ENCODE data around the gene PASK.

Gene PASK

GRCh38 chr2:241180495-241180894 is 31.2 kb upstream of the PASK start:
- DNase-seq (ENCODE audit: low spot score), result no peak

- no peak for DNase-seq (ENCODE audit: low spot score)
These were observed 30.6 kb upstream of the PASK start for GRCh38 chr2:241179899-241180298.

- no peak for DNase-seq (ENCODE audit: low spot score)
These were observed 29.7 kb upstream of the PASK start for GRCh38 chr2:241178961-241179360.

DNA sequence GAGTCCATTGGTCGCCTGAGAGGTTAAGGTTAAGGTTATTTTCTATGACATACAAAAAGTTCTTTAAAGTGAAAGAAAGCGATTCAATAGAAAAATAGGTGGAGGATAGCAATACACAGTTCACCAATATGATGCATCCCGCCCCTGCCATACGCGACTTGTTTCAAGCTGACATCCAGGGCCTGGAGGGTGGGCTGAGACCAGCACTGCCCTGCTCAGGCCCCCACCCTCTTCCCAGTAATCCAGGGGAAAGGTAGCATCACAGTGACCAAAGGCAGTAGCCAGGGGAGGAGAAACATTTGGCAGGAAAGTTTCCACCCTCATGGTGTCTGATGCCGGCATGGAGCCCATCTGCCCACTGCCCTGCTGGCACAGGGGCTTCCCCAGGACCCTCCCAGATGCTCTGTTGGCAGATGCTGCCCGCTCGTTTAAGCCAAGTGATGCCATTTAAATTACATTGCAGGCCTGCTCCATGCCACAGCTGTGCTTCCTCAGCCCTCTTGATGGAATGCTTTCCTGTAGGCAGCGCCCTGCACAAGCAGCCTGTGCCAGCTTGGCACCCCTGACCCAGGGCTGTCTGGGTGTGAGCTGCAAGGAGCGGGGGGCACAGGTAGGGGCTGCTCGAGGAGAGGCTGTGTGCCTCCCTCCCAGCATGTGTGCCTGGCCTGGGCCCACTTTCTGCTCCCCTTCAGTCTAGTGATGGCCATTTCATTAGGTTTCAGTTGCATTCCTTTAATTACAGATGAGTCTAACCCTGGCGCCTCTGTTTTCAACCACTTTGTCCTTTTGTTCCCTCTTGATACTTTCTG is 28.5 kb upstream of the PASK start:
- no peak for DNase-seq (ENCODE audit: low spot score)

- DNase-seq (ENCODE audit: low spot score), result no peak
These were observed 24.3 kb upstream of the PASK start for GRCh38 chr2:241173557-241173956.

GRCh38 chr2:241168366-241168765 is 19.1 kb upstream of the PASK start:
- no peak for DNase-seq (ENCODE audit: low spot score)

- no peak for DNase-seq (ENCODE audit: low spot score)
These were observed 14.4 kb upstream of the PASK start for GRCh38 chr2:241163601-241164118.

GRCh38 chr2:241161646-241162281 is 12.5 kb upstream of the PASK start:
- peak; percentile 67 for DNase-seq (ENCODE audit: low spot score)

GRCh38 chr2:241160318-241160717 is 11.0 kb upstream of the PASK start:
- DNase-seq (ENCODE audit: low spot score), result no peak

DNA sequence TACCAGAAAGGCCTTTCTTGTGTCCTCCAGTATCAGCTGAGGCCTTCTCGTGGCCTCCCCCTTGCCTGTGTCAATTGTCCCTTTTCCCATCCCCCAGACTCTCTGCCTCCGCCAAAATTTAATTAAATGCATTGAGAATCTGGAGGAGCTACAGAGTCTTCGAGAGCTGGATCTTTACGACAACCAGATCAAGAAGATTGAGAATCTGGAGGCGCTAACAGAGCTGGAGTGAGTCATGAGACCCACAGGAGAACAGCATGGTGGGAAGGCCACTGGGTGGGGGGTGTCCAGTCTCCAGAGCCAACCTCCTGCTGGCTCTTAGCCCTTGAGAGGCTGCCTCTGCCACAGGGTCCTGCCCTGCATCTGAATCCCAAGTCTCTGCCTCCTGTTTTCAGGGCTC is 9.8 kb upstream of the PASK start:
- DNase-seq (ENCODE audit: low spot score), result no peak

GRCh38 chr2:241158546-241158900 is 9.3 kb upstream of the PASK start:
- no peak for DNase-seq (ENCODE audit: low spot score)

GRCh38 chr2:241157841-241158545 is 8.7 kb upstream of the PASK start:
- DNase-seq (ENCODE audit: low spot score), result no peak

DNA sequence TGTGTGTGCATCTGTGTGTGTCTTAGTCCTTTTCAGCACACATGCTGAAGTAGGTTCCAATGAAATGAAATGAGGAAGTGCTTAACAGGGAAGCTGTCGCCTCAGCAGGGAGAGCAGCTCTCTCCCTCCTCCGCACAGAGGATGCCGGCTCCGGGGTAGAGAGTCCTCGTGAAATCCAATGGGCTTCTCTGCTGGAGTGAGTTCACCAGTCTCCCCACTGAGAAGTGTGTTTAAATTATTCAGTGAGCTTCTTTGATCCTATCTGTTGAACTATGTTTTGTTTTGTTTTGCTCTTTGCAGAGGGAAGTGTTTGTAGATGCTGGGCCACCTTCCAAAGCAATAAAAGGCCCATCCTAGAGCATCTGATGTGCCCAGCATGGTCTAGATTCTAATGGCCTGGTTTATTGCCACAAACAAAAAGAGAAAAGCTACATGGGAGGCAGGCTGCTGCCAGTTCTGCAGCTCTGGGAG is 7.7 kb upstream of the PASK start:
- peak; percentile 5 for DNase-seq (ENCODE audit: low spot score)

- no peak for DNase-seq (ENCODE audit: low spot score)
These were observed 6.7 kb upstream of the PASK start for GRCh38 chr2:241155936-241156335.

DNA sequence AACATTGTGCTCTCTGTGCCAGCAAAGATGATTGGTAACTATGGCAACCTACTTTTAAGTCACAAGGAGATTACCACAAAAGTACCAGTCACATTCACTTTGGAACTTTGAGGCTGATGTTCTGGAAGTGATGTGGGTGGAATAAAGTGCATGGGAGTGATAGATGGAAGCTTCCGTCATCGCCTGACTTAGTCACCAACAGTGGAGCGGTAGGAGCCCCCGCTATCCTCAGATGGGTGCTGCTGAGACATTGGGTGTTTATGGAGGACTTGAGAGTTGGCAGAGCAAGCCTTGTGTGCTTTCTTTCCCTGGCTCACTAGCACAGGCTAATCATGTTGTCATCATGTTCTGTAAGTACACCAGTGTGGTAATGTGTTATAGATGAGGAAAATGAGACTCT is 5.6 kb upstream of the PASK start:
- DNase-seq (ENCODE audit: low spot score), result no peak

- DNase-seq (ENCODE audit: low spot score), result no peak
These were observed 4.3 kb upstream of the PASK start for GRCh38 chr2:241153616-241154015.

DNA sequence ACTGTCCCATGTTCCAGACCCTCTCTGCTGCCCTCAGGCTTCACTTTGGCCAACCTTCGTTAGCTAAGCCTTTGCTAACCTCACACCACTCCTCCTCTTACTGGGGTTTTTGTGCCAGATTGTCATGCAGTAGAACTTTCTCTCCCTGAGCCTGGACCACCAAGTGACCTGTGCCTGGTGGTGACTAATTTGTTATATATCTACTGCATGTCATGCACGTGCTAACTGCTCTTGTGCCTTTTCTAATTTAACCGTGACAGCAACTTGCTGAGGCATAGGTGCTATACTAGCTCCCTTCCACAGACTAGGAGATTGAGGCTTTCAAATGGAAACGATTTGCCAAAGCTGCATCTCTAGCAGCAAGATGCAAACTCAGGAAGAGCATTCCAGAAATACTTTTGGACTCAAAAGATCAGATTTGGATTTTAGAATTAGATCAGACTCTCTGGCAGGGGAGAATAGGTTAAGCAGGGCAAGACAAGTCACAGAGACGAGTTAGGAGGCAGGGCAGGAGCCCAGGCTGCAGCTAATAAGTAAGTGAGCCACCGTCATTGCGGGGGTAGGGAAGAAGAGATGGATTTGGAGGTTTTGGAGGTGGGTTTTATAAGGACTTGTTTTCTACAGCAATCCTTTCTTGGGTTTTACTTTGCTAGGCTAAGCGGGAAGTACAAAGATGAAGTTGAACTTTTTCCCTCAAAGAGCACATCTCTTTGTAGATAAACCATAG is 2.8 kb upstream of the PASK start:
- DNase-seq (ENCODE audit: low spot score), result no peak

DNA sequence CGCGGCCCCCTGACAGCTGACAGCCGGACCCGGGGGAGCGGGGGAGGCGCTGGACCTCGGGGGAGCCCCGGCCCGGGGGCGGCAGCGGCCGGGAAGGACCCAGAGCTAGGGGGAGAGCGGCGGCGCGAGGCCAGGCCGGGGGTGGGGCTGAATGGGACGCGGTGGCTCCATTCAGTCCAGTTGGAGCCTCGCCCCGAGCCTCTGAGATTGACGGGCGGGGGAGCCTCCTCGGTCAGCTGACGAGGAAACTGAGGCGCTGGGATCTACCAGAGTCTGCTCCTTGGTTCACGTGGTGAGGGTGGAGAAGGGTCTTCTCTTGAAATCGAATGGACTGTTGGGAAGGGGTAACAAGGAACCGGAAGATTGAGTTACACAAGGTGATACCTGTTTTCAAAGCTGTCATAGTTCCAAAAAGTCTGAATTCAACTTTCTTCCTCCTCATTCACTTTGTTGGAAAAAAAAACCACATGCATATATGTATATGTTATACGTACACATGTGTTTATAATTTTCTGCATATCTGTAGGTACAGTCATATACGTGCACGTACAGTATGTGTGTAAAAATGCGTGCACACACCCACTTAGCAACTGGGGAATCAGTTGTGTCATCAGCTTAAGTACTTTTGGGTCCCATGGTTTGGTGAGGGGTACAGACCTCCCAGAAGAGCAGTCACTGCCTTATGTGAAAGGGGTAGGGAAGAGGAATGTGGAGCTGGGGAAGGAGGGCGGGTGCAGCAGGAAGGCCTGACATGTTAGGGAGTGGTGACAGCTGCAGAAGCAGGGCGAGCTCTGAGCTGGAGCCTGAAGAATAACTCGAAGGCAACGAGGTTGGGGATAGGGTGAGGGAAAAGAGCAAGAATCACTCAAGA is 1.6 kb upstream of the PASK start:
- DNase-seq (ENCODE audit: low spot score), result peak; percentile 25

DNA sequence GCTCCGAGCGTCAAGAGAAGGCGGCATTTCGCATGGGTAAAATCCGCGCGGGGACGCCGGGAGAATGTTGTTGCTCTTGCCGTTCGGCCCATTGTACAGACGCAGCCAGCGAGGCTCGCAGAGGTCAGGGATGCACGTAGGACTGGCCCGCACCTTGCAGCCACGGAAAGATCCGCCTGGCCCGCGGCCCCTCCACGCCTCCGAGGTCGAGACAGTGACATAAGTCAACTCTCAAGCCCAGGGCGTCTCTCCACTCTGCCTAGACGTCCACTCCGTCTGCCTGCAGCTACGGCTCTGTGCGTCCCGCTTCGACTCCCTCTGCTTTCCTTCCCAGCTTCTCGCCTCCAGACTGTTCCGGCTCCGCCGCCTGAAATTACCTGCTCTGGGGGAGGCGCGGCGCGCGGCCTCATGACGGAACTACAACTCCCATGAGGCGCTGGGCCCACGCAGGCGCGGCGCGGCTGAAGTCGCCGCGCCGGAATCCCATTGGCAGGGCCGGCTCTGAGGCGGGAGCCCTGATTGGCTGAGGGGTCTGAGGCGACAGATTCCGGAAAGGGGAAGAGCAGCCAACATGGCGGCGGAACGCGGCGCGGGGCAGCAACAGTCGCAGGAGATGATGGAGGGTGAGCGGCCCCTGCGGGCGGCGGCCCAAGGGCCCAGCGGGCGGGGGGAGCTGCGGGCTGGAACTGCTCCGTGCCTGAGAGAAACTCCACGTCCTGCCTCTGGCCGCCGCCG is 820 bp upstream of the PASK start, which contains the start of gene PPP1R7:
Gene PPP1R7 (plus strand): TSS at position 543 of the 735 bp plus-strand sequence. CDS start 29 bp downstream, at position 572.
- DNase-seq (ENCODE audit: low spot score), result peak; percentile 94

GRCh38 chr2:241149675-241149924 is 328 bp upstream of the PASK start:
- DNase-seq (ENCODE audit: low spot score), result no peak

DNA sequence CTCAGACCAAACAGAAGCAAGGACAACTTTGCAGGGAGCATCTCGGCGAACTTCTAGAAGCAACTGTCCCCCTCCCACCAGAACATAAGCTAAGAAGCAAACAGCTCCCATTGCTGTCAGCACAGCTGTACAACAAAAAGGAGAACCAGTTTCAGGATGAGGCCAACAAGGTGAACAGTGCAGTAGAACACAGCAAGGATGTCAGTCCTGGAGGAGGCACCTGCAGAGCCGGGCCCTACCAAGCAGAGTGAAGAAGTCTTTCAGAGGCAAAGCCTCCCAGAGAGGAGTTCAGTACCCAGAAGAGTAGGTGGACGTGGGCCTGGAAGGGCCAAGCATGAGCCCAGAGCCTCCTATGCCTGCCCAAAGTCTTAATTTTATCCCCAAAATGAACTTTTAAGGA is 1.0 kb downstream of the PASK start:
- DNase-seq (ENCODE audit: low spot score), result no peak
